GM20431 (cell line): ENCODE measurements around the gene CD164L2.
"Not testable (repeated sequence)": the region's sequence is repeated elsewhere in the genome, so short reads cannot be mapped to it uniquely, and the experiment has no call there.

Experiments used
- in situ Hi-C: fragments of 300-500 bp; cut with MseI, MboI; formaldehyde crosslinking; loops from one replicate; pipeline ENCODE4 v1.15.0; 2020; ENCODE audit warnings: low sequenced_read_pairs; ENCODE audit not compliant: unreplicated experiment

Gene CD164L2

GRCh38 chr1:27405598-27406361, 22.6 kb upstream of the CD164L2 start:
- in situ Hi-C loops: not testable (repeated sequence)

- in situ Hi-C loops: no loop called here
Measured at GRCh38 chr1:27405074-27405473, 21.9 kb upstream of the CD164L2 start.

GRCh38 chr1:27403931-27404330, 20.8 kb upstream of the CD164L2 start:
- in situ Hi-C loops: no loop called here

GRCh38 chr1:27403065-27403726, 20.1 kb upstream of the CD164L2 start:
- in situ Hi-C loops: no loop called here

GRCh38 chr1:27402349-27402754, 19.2 kb upstream of the CD164L2 start:
- in situ Hi-C loops: no loop called here

- in situ Hi-C loops: no loop called here
Measured at GRCh38 chr1:27400963-27401341, 17.8 kb upstream of the CD164L2 start.

- in situ Hi-C loops: no loop called here
Measured at GRCh38 chr1:27400082-27400962, 17.2 kb upstream of the CD164L2 start.

- in situ Hi-C loops: no loop called here
Measured at GRCh38 chr1:27399251-27400025, 16.3 kb upstream of the CD164L2 start.

GRCh38 chr1:27398405-27399149, 15.4 kb upstream of the CD164L2 start:
- in situ Hi-C loops: no loop called here

GRCh38 chr1:27397749-27398148, 14.6 kb upstream of the CD164L2 start:
- in situ Hi-C loops: no loop called here

- in situ Hi-C loops: no loop called here
Measured at GRCh38 chr1:27397110-27397509, 14.0 kb upstream of the CD164L2 start.

GRCh38 chr1:27395441-27396195, 12.5 kb upstream of the CD164L2 start:
- in situ Hi-C loops: no loop called here

GRCh38 chr1:27394925-27395324, 11.8 kb upstream of the CD164L2 start:
- in situ Hi-C loops: loop anchor here (5.0 kb wide), 1 partner anchor 93 kb away; no protein-coding TSS in a partner anchor

GRCh38 chr1:27394282-27394658, 11.1 kb upstream of the CD164L2 start:
- in situ Hi-C loops: loop anchor here (5.0 kb wide), 1 partner anchor 92 kb away; no protein-coding TSS in a partner anchor

GRCh38 chr1:27393641-27394281, 10.6 kb upstream of the CD164L2 start:
- in situ Hi-C loops: loop anchor here (5.0 kb wide), 1 partner anchor 91 kb away; no protein-coding TSS in a partner anchor

GRCh38 chr1:27392778-27393635, 9.9 kb upstream of the CD164L2 start:
- in situ Hi-C loops: loop anchor here (5.0 kb wide), 1 partner anchor 91 kb away; no protein-coding TSS in a partner anchor
